Measurements from ENCODE around the gene TXN. TPM values are rescaled to one million over a fixed set of nuclear protein-coding genes. Genes with fewer than 3 reads are reported as not detected.

The TXN gene
- total RNA-seq, 1 experiment from 2014 or later = 446 TPM

GRCh38 chr9:110246214-110246613 is 10.1 kb downstream of the TXN start:
- H3K4me3 Mint-ChIP-seq (ENCODE audit: unreplicated experiment) = no peak overlapping the region
- Histone ChIP-seq H3K27me3 (replicated peaks; ENCODE audit: control insufficient read depth, insufficient read depth, low read length) (no peaks in the 10 kb centered on the region), H3K9me3 (no peaks in the 10 kb centered on the region), H3K4me3 (ENCODE audit: low read depth, low read length) (no peak overlapping the region), H3K36me3 (ENCODE audit: control insufficient read depth, insufficient read depth, low read length) (no peaks in the 10 kb centered on the region), H3K4me1 (peaks cover 29% of the 10 kb centered on the region)
- POLR2A ChIA-PET = interaction anchor here (0.6 kb wide), 1 partner anchor 383 kb away, joined by 3 read pairs; no protein-coding TSS in a partner anchor
- H3K36me3 Mint-ChIP-seq (ENCODE audit: insufficient read depth, unreplicated experiment) = peaks cover 58% of the 10 kb centered on the region
- intact Hi-C loops (cut with micrococcal nuclease; ENCODE audit: unreplicated experiment) = no loop called here
- TF ChIP-seq, protein P1, sequence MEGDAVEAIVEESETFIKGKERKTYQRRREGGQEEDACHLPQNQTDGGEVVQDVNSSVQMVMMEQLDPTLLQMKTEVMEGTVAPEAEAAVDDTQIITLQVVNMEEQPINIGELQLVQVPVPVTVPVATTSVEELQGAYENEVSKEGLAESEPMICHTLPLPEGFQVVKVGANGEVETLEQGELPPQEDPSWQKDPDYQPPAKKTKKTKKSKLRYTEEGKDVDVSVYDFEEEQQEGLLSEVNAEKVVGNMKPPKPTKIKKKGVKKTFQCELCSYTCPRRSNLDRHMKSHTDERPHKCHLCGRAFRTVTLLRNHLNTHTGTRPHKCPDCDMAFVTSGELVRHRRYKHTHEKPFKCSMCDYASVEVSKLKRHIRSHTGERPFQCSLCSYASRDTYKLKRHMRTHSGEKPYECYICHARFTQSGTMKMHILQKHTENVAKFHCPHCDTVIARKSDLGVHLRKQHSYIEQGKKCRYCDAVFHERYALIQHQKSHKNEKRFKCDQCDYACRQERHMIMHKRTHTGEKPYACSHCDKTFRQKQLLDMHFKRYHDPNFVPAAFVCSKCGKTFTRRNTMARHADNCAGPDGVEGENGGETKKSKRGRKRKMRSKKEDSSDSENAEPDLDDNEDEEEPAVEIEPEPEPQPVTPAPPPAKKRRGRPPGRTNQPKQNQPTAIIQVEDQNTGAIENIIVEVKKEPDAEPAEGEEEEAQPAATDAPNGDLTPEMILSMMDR (IDR thresholded peaks at IDR 0.05; ENCODE audit: insufficient read depth in 1 of 2, low read depth in 1 of 2, low read length in 1 of 2, severe bottlenecking in 1 of 2, unreplicated experiment in 1 of 2) = no peak
- no TSS peak for BruUV-seq (replicated peaks)
- H3K4me1 Mint-ChIP-seq (ENCODE audit: low read depth, unreplicated experiment) = peaks cover 16% of the 10 kb centered on the region
- CTCF ChIA-PET = no interaction called here
- DNase-seq = no peak
- no peaks in the 10 kb centered on the region for H3K9me3 Mint-ChIP-seq (ENCODE audit: unreplicated experiment)
- H3K27ac Mint-ChIP-seq (ENCODE audit: unreplicated experiment) = no peak overlapping the region
- no peaks in the 10 kb centered on the region for H3K27me3 Mint-ChIP-seq (ENCODE audit: insufficient read depth, unreplicated experiment)

GRCh38 chr9:110244616-110245015 is 11.7 kb downstream of the TXN start:
- Histone ChIP-seq H3K27me3 (replicated peaks; ENCODE audit: control insufficient read depth, insufficient read depth, low read length) (no peaks in the 10 kb centered on the region), H3K4me1 (peaks cover 15% of the 10 kb centered on the region), H3K9me3 (no peaks in the 10 kb centered on the region), H3K4me3 (ENCODE audit: low read depth, low read length) (no peak overlapping the region), H3K36me3 (ENCODE audit: control insufficient read depth, insufficient read depth, low read length) (no peaks in the 10 kb centered on the region)
- Mint-ChIP-seq H3K27ac (ENCODE audit: unreplicated experiment) (no peak overlapping the region), H3K4me1 (ENCODE audit: low read depth, unreplicated experiment) (peaks cover 6% of the 10 kb centered on the region), H3K4me3 (ENCODE audit: unreplicated experiment) (no peak overlapping the region), H3K27me3 (ENCODE audit: insufficient read depth, unreplicated experiment) (no peaks in the 10 kb centered on the region), H3K36me3 (ENCODE audit: insufficient read depth, unreplicated experiment) (peaks cover 42% of the 10 kb centered on the region), H3K9me3 (ENCODE audit: unreplicated experiment) (no peaks in the 10 kb centered on the region)
- intact Hi-C loops (cut with micrococcal nuclease; ENCODE audit: unreplicated experiment) = no loop called here
- TF ChIP-seq, protein P1 (IDR thresholded peaks at IDR 0.05; ENCODE audit: insufficient read depth in 1 of 2, low read depth in 1 of 2, low read length in 1 of 2, severe bottlenecking in 1 of 2, unreplicated experiment in 1 of 2) = no peak
- BruUV-seq (replicated peaks) = no TSS peak
- POLR2A ChIA-PET = no interaction called here
- CTCF ChIA-PET = no interaction called here
- DNase-seq = no peak

DNA sequence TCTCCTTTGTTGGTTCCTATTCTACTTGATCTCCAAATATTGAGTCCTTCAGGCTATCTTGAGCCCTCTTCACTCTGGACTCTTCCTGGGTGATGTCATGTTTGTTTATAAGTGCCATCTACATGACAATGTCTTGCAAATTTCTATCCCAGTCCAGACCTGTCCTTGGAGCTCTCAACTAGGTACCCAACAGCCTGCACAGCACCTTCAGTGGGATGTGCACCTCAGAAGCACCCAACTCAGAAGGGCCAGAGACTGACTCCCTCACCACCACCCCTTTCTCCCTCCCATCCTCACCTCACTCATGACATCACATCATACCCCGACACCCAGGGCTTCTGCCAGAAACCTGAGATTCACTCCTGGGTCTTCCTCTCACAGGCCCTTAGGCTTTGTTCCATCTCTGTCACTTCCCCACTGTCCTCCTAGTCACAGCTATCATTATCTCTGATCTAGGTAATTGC is 14.4 kb downstream of the TXN start:
- intact Hi-C loops (cut with micrococcal nuclease; ENCODE audit: unreplicated experiment) = no loop called here
- Mint-ChIP-seq H3K36me3 (ENCODE audit: insufficient read depth, unreplicated experiment) (peaks cover 18% of the 10 kb centered on the region), H3K4me1 (ENCODE audit: low read depth, unreplicated experiment) (no peaks in the 10 kb centered on the region), H3K27me3 (ENCODE audit: insufficient read depth, unreplicated experiment) (no peaks in the 10 kb centered on the region), H3K9me3 (ENCODE audit: unreplicated experiment) (no peaks in the 10 kb centered on the region), H3K27ac (ENCODE audit: unreplicated experiment) (no peak overlapping the region), H3K4me3 (ENCODE audit: unreplicated experiment) (no peak overlapping the region)
- Histone ChIP-seq H3K36me3 (ENCODE audit: control insufficient read depth, insufficient read depth, low read length) (no peaks in the 10 kb centered on the region), H3K4me3 (ENCODE audit: low read depth, low read length) (no peak overlapping the region), H3K4me1 (peaks cover 15% of the 10 kb centered on the region), H3K9me3 (no peaks in the 10 kb centered on the region), H3K27me3 (replicated peaks; ENCODE audit: control insufficient read depth, insufficient read depth, low read length) (no peaks in the 10 kb centered on the region)
- no TSS peak for BruUV-seq (replicated peaks)
- POLR2A ChIA-PET = no interaction called here
- TF ChIP-seq, protein P1 (IDR thresholded peaks at IDR 0.05; ENCODE audit: insufficient read depth in 1 of 2, low read depth in 1 of 2, low read length in 1 of 2, severe bottlenecking in 1 of 2, unreplicated experiment in 1 of 2) = no peak
- DNase-seq = no peak
- CTCF ChIA-PET = no interaction called here

Data from Caco-2 (cell line).